Fibroblast of lung (primary cell): ENCODE data around the gene MPDZ.

Experiments used
- CTCF ChIP-seq, 2 donors: IDR thresholded peaks in 1 of 2; conservative IDR thresholded peaks in 1 of 2; 1 replicate in 1 of 2; 2 replicates in 1 of 2; pipeline ENCODE4 v1.5.1; 2011 to 2012; ENCODE audit warnings: low read length in 2 of 2, control low read depth in 1 of 2, inconsistent platforms in 1 of 2, low read depth in 1 of 2, mild to moderate bottlenecking in 1 of 2
- EZH2 ChIP-seq: IDR thresholded peaks from 2 replicates; pipeline ENCODE4 v1.5.1; 2012; ENCODE audit warnings: low read length, control low read depth, mild to moderate bottlenecking; ENCODE audit errors: missing control alignments

- TF ChIP-seq CTCF (conservative IDR thresholded peaks at IDR 0.05 in 1 of 2, IDR thresholded peaks at IDR 0.05 in 1 of 2; ENCODE audit: low read depth in 1 of 2, low read length in 2 of 2) (no peak), EZH2 (no peak)
Observed at GRCh38 chr9:13267743-13268142, 11.7 kb downstream of the MPDZ start.
